HepG2 (cell line): Measurements from ENCODE around the gene MINDY1. TPM values are rescaled to one million over a fixed set of nuclear protein-coding genes. Genes with fewer than 3 reads are reported as not detected.

Experiments used
- AHDC1 ChIP-seq: sonication (generic); formaldehyde crosslinking; IDR thresholded peaks from 2 replicates; pipeline ENCODE4 v1.5.1; 2020; ENCODE audit warnings: mild to moderate bottlenecking, missing genetic modification reagents, borderline replicate concordance
- CHD4 ChIP-seq: fragments of 200-600 bp; sonication (generic); IDR thresholded peaks from 2 replicates; pipeline ENCODE4 v1.7.0; 2017; ENCODE audit warnings: mild to moderate bottlenecking, low read length, borderline replicate concordance
- CREB1 ChIP-seq, 2 experiments: fragments of 450-650 bp in 1 of 2; IDR thresholded peaks; 2 replicates each; pipeline ENCODE4 v1.6.1; 2016 to 2017; ENCODE audit warnings: control low read depth in 1 of 2, mild to moderate bottlenecking in 1 of 2, missing compliant biosample characterization in 1 of 2, missing genetic modification characterization in 1 of 2
- FOXA1 ChIP-seq, 2 experiments: fragments of 450-650 bp in 1 of 2; sonication (generic) in 1 of 2; formaldehyde crosslinking in 1 of 2; IDR thresholded peaks; 2 replicates each; pipeline versions ENCODE4 v1.4.0 to v1.6.1; 2016 to 2020; ENCODE audit warnings: missing genetic modification reagents in 1 of 2
- FOXC1 ChIP-seq: sonication (generic); formaldehyde crosslinking; IDR thresholded peaks from 2 replicates; pipeline ENCODE4 v1.8.0; 2022; ENCODE audit warnings: mild to moderate bottlenecking, missing genetic modification reagents, borderline replicate concordance
- HOMEZ ChIP-seq: IDR thresholded peaks from 2 replicates; pipeline ENCODE4 v1.6.1; 2016; ENCODE audit warnings: low read depth
- NKX3-1 ChIP-seq: sonication (generic); formaldehyde crosslinking; IDR thresholded peaks from 2 replicates; pipeline ENCODE4 v1.5.0; 2020; ENCODE audit warnings: missing genetic modification reagents
- NR0B2 ChIP-seq: sonication (generic); formaldehyde crosslinking; IDR thresholded peaks from 2 replicates; pipeline ENCODE4 v1.4.0; 2020; ENCODE audit warnings: mild to moderate bottlenecking, missing genetic modification reagents
- PRDM10 ChIP-seq: sonication (generic); formaldehyde crosslinking; IDR thresholded peaks from 2 replicates; pipeline ENCODE4 v1.4.0; 2020; ENCODE audit warnings: low read depth, missing genetic modification reagents
- RARG ChIP-seq: sonication (generic); formaldehyde crosslinking; IDR thresholded peaks from 2 replicates; pipeline ENCODE4 v1.4.0; 2020; ENCODE audit warnings: low read depth, mild to moderate bottlenecking, missing genetic modification reagents
- TARDBP ChIP-seq: sonication (generic); formaldehyde crosslinking; IDR thresholded peaks from 2 replicates; pipeline ENCODE4 v1.8.0; 2022; ENCODE audit warnings: mild to moderate bottlenecking, missing genetic modification reagents
- TMF1 ChIP-seq: sonication (generic); formaldehyde crosslinking; IDR thresholded peaks from 2 replicates; pipeline ENCODE4 v1.8.1; 2022; ENCODE audit warnings: low read depth, missing genetic modification reagents
- ZNF296 ChIP-seq: sonication (generic); formaldehyde crosslinking; conservative IDR thresholded peaks from 2 replicates; pipeline ENCODE4 v1.5.0; 2020; ENCODE audit warnings: mild to moderate bottlenecking, missing genetic modification reagents
- ZNF614 ChIP-seq: IDR thresholded peaks from 2 replicates; pipeline ENCODE4 v1.6.1; 2018; ENCODE audit warnings: missing biosample characterization, missing genetic modification reagents, inconsistent platforms, borderline replicate concordance
- ZNF75D ChIP-seq: sonication (generic); formaldehyde crosslinking; IDR thresholded peaks from 2 replicates; pipeline ENCODE4 v1.8.1; 2023; ENCODE audit warnings: missing genetic modification reagents, mild to moderate bottlenecking, borderline replicate concordance
- polyA plus RNA-seq, 8 experiments: library from polyadenylated mRNA; depleted of rRNA in 3 of 8; stranded (reverse) in 7 of 8; unstranded in 1 of 8; fragments of >200 nt; fragmentation: Illumina TruSeq in 4 of 8; extraction: Trizol in 4 of 8; gene quantifications; 2 replicates each; pipeline versions ENCODE4 v1.2.1 to v1.2.3, GENCODE V29; 2011 to 2016; ENCODE audit warnings: low read depth in 4 of 8, missing spikeins in 1 of 8, mixed read lengths in 1 of 8; ENCODE audit not compliant: insufficient read depth in 1 of 8
- total RNA-seq, 5 experiments: library from RNA; depleted of rRNA; stranded (reverse); fragments of >200 nt; fragmentation: Illumina TruSeq; extraction: Trizol; gene quantifications; 2 replicates each; pipeline ENCODE4 v1.2.3, GENCODE V29; 2016; ENCODE audit warnings: low read depth in 1 of 5

Gene MINDY1
- total and polyA plus RNA-seq, 2 of the 13 experiments (the other 11 are each of a cell fraction or from before 2014, with no cell fraction given): 11.1 to 15.0 TPM

GRCh38 chr1:150979092-150980056 is 27.3 kb downstream of the MINDY1 start (continued):
- TF ChIP-seq ZNF75D (CRISPR knock-in tag): no peak
- 0 out of 2 replicates have a peak, but pooled peaks have one; percentile 48 for TF ChIP-seq HOMEZ
- no peak for TF ChIP-seq CREB1 (IDR thresholded peaks at IDR 0.05)
- no peak for TF ChIP-seq CREB1 (CRISPR knock-in tag; IDR thresholded peaks at IDR 0.05)
- TF ChIP-seq ZNF614: peak; percentile 81
- TF ChIP-seq RARG (CRISPR knock-in tag): no peak
- TF ChIP-seq NR0B2: 0 out of 2 replicates have a peak, but pooled peaks have one; percentile 49
- no peak for TF ChIP-seq NKX3-1 (CRISPR knock-in tag)
- no peak for TF ChIP-seq AHDC1
- no peak for TF ChIP-seq CHD4
- no peak for TF ChIP-seq ZNF296
- no peak for TF ChIP-seq FOXA1 (IDR thresholded peaks at IDR 0.05)
- TF ChIP-seq FOXA1 (CRISPR knock-in tag; IDR thresholded peaks at IDR 0.05): peak; percentile 43; the same call in 1 of the 2 replicates
- no peak for TF ChIP-seq PRDM10
- no peak for TF ChIP-seq TMF1 (CRISPR knock-in tag)
- 0 out of 2 replicates have a peak, but pooled peaks have one; percentile 21 for TF ChIP-seq FOXC1
- TF ChIP-seq TARDBP (CRISPR knock-in tag): no peak
